Testis (tissue), 2 donors: ENCODE data around the gene PLOD1.

Experiments
- CTCF ChIP-seq, 3 experiments: fragments of 450-650 bp in 2 of 3; fragments of 200-600 bp in 1 of 3; sonication (generic) in 1 of 3; IDR thresholded peaks; one replicate each; pipeline ENCODE4 v1.5.1; 2016 to 2019; ENCODE audit warnings: antibody characterized with exemption in 3 of 3, mild to moderate bottlenecking in 2 of 3, moderate library complexity in 1 of 3
- POLR2A ChIP-seq: fragments of 450-650 bp; IDR thresholded peaks from one replicate; pipeline ENCODE4 v1.6.1; 2017; ENCODE audit warnings: antibody characterized with exemption, mild to moderate bottlenecking, moderate library complexity

GRCh38 chr1:11898086-11898785 lies 36.3 kb upstream of the PLOD1 start:
- no peak for TF ChIP-seq CTCF (IDR thresholded peaks at IDR 0.05)
- TF ChIP-seq POLR2A, result no peak
